Gastrocnemius medialis (tissue), 4 donors: ENCODE results near the gene CHSY1. TPM values are rescaled to one million over a fixed set of nuclear protein-coding genes. Genes with fewer than 3 reads are reported as not detected.

Experiments used
- ATAC-seq, 2 donors: fragments of 150-250 bp; one replicate each; pipeline ENCODE4 v1.9.1; 2016
- DNase-seq, 2 donors: peaks; one replicate each; pipeline ENCODE4 v3.0.0-alpha.2; 2019
- H3K27ac ChIP-seq, 4 donors: fragments of 200-600 bp; sonication (generic); 1 replicate in 1 of 4; 2 replicates in 3 of 4; pipeline ENCODE4 v1.5.1; 2016 to 2018; ENCODE audit warnings: mild to moderate bottlenecking in 2 of 4, moderate library complexity in 1 of 4
- H3K27me3 ChIP-seq, 3 donors: fragments of 200-600 bp; sonication (generic) in 2 of 3; 1 replicate in 1 of 3; 2 replicates in 2 of 3; pipeline versions ENCODE4 v1.5.1 to v1.6.0; 2016 to 2019; ENCODE audit warnings: mild to moderate bottlenecking in 1 of 3, moderate library complexity in 1 of 3
- H3K36me3 ChIP-seq, 2 donors: fragments of 200-600 bp; sonication (generic) in 1 of 2; one replicate each; pipeline ENCODE4 v1.5.1; 2017 to 2018
- H3K4me1 ChIP-seq, 2 donors: fragments of 200-600 bp; sonication (generic) in 1 of 2; one replicate each; pipeline ENCODE4 v1.5.1; 2016 to 2017; ENCODE audit warnings: mild to moderate bottlenecking in 2 of 2
- H3K4me3 ChIP-seq, 4 donors: fragments of 200-600 bp; sonication (generic) in 3 of 4; 1 replicate in 1 of 4; 2 replicates in 3 of 4; pipeline ENCODE4 v1.5.1; 2016 to 2019; ENCODE audit warnings: mild to moderate bottlenecking in 2 of 4
- H3K9me3 ChIP-seq, 3 donors: fragments of 200-600 bp; sonication (generic) in 2 of 3; 1 replicate in 1 of 3; 2 replicates in 2 of 3; pipeline ENCODE4 v1.5.1; 2016 to 2019
- POLR2A ChIP-seq, 2 donors: fragments of 450-650 bp; IDR thresholded peaks; one replicate each; pipeline ENCODE4 v1.6.1; 2017; ENCODE audit warnings: antibody characterized with exemption in 2 of 2, mild to moderate bottlenecking in 2 of 2, moderate library complexity in 2 of 2
- in situ Hi-C, 4 donors: fragments of 200-750 bp; cut with MboI; loops; one replicate each; pipeline versions ENCODE4 v1.15.0 to v1.8.0; 2017; ENCODE audit warnings: low sequenced_read_pairs in 4 of 4
- intact Hi-C: fragments of 100-400 bp; cut with DNase I; formaldehyde crosslinking; loops from one replicate; pipeline ENCODE4 v1.15.1; 2023; ENCODE audit warnings: low total_unique reads
- total RNA-seq, 4 donors: library from RNA; depleted of rRNA; stranded (reverse); fragments of >200 nt; gene quantifications; one replicate each; pipeline versions ENCODE4 v1.1.0 to v1.2.3, GENCODE V29; 2016
- TF ChIP-seq, protein P1 (sequence below), 5 experiments: fragments of 450-650 bp in 3 of 5; fragments of 200-600 bp in 2 of 5; sonication (generic) in 2 of 5; IDR thresholded peaks in 4 of 5; conservative IDR thresholded peaks in 1 of 5; 1 replicate in 4 of 5; 2 replicates in 1 of 5; pipeline ENCODE4 v1.5.1; 2016 to 2019; ENCODE audit warnings: antibody characterized with exemption in 5 of 5, mild to moderate bottlenecking in 3 of 5, moderate library complexity in 3 of 5

Gene CHSY1
- total RNA-seq, 4 donors from 2014 or later = 4.6 to 8.3 (median 7.1) TPM

DNA sequence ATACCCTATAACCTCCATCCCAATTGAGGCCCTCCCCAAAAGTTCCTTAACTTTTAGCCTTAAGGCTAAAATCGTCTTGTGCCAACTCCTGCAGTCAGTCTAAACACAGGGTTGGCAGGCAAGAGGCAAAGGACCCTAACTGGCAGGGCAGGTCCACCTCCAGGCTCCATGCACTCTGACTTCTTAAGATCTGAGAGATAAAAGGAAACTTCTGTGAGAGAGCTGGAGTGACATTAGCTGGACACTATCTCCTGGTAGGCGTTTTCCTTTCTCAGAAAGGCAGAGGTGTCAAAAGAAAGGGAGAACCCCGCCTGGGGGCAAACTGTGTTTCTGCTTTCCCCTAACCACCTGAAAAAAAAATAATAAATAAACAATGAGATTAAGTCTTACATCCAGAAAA lies 3.6 kb downstream of the CHSY1 start:
- Histone ChIP-seq H3K27me3 (no peaks in the 10 kb centered on the region), H3K27ac (no peak overlapping the region), H3K4me3 (no peak overlapping the region), H3K4me1 (peaks cover 42 to 72% of the 10 kb centered on the region in 2 donors), H3K36me3 (no peaks in the 10 kb centered on the region), H3K9me3 (no peaks in the 10 kb centered on the region)
- no peak for ATAC-seq
- TF ChIP-seq, protein P1, sequence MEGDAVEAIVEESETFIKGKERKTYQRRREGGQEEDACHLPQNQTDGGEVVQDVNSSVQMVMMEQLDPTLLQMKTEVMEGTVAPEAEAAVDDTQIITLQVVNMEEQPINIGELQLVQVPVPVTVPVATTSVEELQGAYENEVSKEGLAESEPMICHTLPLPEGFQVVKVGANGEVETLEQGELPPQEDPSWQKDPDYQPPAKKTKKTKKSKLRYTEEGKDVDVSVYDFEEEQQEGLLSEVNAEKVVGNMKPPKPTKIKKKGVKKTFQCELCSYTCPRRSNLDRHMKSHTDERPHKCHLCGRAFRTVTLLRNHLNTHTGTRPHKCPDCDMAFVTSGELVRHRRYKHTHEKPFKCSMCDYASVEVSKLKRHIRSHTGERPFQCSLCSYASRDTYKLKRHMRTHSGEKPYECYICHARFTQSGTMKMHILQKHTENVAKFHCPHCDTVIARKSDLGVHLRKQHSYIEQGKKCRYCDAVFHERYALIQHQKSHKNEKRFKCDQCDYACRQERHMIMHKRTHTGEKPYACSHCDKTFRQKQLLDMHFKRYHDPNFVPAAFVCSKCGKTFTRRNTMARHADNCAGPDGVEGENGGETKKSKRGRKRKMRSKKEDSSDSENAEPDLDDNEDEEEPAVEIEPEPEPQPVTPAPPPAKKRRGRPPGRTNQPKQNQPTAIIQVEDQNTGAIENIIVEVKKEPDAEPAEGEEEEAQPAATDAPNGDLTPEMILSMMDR (IDR thresholded peaks at IDR 0.05 in 4 of 5, conservative IDR thresholded peaks at IDR 0.05 in 1 of 5) = no peak
- TF ChIP-seq POLR2A (IDR thresholded peaks at IDR 0.05) = no peak
- DNase-seq = no peak
- intact Hi-C loops = no loop called here
- in situ Hi-C loops = loop anchor here in 1 of 4 donors (10.0 kb wide), 1 partner anchor 73 kb away; no protein-coding TSS in a partner anchor

DNA sequence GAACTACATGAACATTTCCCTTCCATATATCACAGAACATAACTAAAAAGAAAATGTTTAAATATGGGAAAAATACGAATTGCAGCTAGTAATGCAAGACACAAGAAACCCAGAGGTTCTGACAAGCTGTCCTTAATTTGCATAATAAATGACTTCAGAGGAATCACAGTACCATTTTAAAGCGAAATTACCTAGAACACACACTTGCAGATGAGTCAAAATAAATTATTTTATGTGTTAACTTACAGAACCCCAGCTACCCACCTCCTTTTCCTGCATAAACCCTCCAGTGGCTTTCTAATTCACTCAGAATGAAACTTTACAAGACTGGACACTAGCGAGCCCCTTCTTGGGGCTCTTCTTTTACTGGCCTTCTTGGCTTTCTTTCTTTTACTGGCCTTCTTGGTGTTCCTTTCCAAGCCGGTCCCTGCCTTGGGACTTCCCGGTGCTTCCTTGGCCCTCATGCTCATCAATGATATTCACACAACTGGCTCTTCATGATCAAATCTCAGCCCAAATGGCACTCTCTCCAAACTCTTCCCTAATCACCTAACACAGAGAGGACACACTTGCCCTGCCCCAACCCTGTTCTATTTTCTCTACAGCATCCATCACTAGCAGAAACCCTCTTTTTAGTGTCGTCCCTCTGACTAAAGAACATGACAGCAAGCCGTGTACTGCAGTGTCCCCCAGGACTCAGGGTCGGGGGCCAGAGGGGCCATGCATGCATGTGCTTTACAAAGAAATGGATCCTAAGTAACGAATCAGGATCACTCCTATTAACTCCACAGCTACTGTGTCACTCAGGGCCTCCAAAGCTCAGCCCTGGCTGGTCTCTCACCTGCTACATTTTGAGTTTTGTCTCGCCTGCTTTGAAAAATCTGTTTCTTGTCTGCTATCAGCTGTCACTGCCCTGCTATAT lies 4.8 kb downstream of the CHSY1 start:
- TF ChIP-seq POLR2A (IDR thresholded peaks at IDR 0.05) = no peak
- TF ChIP-seq, protein P1 (IDR thresholded peaks at IDR 0.05 in 4 of 5, conservative IDR thresholded peaks at IDR 0.05 in 1 of 5) = no peak
- H3K36me3 ChIP-seq = no peaks in the 10 kb centered on the region
- intact Hi-C loops = no loop called here
- no peak overlapping the region for H3K27ac ChIP-seq
- in situ Hi-C loops = loop anchor here in 1 of 4 donors (10.0 kb wide), 1 partner anchor 72 kb away; no protein-coding TSS in a partner anchor
- H3K27me3 ChIP-seq = no peaks in the 10 kb centered on the region
- peaks cover 43 to 72% of the 10 kb centered on the region in 2 donors for H3K4me1 ChIP-seq
- no peak for ATAC-seq
- H3K4me3 ChIP-seq = no peak overlapping the region
- no peaks in the 10 kb centered on the region for H3K9me3 ChIP-seq
- DNase-seq = no peak

DNA sequence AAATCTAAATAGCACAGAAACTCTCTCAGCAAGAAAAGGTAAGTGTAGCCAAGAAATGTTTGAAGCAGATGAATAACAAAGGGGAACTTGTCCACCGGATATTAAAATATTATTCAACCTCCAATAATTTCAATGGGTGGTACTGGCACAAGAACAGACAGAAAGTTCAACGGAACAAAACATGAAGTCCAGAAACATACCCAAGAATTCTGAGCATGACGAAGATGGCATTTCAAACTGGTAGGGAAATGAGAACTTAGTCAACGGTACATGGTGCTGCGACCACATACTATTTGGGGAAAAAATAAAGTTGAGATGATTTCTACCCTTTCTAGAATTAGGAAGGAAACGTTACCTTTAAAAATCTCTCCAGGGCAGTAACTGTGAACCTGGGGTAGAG lies 5.5 kb downstream of the CHSY1 start:
- H3K27ac ChIP-seq = peak overlapping the region in 1 of 4 donors; percentile 7
- DNase-seq = no peak
- intact Hi-C loops (no loop called here), in situ Hi-C loops (loop anchor here in 1 of 4 donors (10.0 kb wide), 1 partner anchor 72 kb away; no protein-coding TSS in a partner anchor)
- H3K36me3 ChIP-seq = no peaks in the 10 kb centered on the region
- TF ChIP-seq, protein P1 (IDR thresholded peaks at IDR 0.05 in 4 of 5, conservative IDR thresholded peaks at IDR 0.05 in 1 of 5) = no peak
- no peak for TF ChIP-seq POLR2A (IDR thresholded peaks at IDR 0.05)
- peaks cover 45 to 79% of the 10 kb centered on the region in 2 donors for H3K4me1 ChIP-seq
- H3K27me3 ChIP-seq = no peaks in the 10 kb centered on the region
- no peak overlapping the region for H3K4me3 ChIP-seq
- ATAC-seq = no peak
- H3K9me3 ChIP-seq = no peaks in the 10 kb centered on the region

DNA sequence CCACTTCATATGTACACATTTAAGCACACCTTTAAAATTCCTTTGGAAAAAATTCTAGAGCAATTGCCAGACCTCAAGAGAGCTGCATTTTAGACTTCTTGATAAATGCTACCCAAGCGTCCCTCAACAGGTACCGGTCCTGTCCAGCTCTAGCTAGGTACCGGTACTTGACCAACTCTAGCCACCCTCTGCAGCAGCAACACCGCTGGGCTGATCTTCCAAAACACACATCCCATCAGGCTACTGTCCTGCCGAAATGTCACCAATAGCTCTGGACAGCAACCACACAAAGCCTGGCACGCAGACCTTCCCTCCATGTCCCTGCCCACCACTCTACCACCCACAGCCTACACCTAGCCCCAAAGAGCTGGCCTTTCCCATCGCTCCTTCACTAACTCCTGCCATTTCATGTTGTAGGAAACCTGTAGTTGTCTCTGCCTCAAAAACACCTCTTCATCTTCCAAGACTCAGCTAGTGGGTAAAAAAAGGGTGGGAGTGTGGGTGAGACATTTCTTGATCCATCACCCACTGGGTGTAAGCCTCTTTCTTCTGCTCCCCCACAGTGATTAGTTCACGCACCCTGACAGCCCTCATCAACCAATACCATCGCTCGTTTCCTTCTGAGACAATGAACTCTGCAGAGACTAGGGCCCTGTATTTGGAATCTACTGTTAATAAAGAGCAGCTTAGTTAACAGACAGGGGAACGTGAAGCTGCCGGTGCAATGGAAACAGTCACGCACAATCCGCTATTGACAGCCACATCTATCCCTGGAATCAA lies 6.8 kb downstream of the CHSY1 start:
- in situ Hi-C loops (loop anchor here in 1 of 4 donors (10.0 kb wide), 1 partner anchor 70 kb away; no protein-coding TSS in a partner anchor), intact Hi-C loops (no loop called here)
- TF ChIP-seq POLR2A (IDR thresholded peaks at IDR 0.05) = no peak
- TF ChIP-seq, protein P1 (IDR thresholded peaks at IDR 0.05 in 4 of 5, conservative IDR thresholded peaks at IDR 0.05 in 1 of 5) = no peak
- Histone ChIP-seq H3K4me1 (peaks cover 48 to 84% of the 10 kb centered on the region in 2 donors), H3K27me3 (no peaks in the 10 kb centered on the region), H3K27ac (no peak overlapping the region), H3K36me3 (no peaks in the 10 kb centered on the region), H3K4me3 (no peak overlapping the region), H3K9me3 (no peaks in the 10 kb centered on the region)
- no peak for ATAC-seq
- DNase-seq = no peak
